Jurkat, Clone E6-1 (cell line): ENCODE results near the gene ELMO2. TPM values are rescaled to one million over a fixed set of nuclear protein-coding genes. Genes with fewer than 3 reads are reported as not detected.
A peak's percentile ranks its signal among the peaks of the same experiment; 100 is the strongest.

Source experiments
- DNase-seq: peaks from one replicate; pipeline ENCODE4 v3.0.0-alpha.2; 2011; ENCODE audit warnings: low read depth, low spot score
- H3K4me3 ChIP-seq: 2 replicates; pipeline ENCODE4 v1.5.1; 2011; ENCODE audit warnings: mild to moderate bottlenecking, low read length, control low read depth, moderate library complexity
- polyA plus RNA-seq: library from polyadenylated mRNA; unstranded; fragments of >200 nt; gene quantifications from one replicate; pipeline ENCODE4 v1.2.1, GENCODE V29; 2012; ENCODE audit warnings: missing spikeins; ENCODE audit not compliant: insufficient read length, insufficient read depth

ELMO2 gene, protein sequence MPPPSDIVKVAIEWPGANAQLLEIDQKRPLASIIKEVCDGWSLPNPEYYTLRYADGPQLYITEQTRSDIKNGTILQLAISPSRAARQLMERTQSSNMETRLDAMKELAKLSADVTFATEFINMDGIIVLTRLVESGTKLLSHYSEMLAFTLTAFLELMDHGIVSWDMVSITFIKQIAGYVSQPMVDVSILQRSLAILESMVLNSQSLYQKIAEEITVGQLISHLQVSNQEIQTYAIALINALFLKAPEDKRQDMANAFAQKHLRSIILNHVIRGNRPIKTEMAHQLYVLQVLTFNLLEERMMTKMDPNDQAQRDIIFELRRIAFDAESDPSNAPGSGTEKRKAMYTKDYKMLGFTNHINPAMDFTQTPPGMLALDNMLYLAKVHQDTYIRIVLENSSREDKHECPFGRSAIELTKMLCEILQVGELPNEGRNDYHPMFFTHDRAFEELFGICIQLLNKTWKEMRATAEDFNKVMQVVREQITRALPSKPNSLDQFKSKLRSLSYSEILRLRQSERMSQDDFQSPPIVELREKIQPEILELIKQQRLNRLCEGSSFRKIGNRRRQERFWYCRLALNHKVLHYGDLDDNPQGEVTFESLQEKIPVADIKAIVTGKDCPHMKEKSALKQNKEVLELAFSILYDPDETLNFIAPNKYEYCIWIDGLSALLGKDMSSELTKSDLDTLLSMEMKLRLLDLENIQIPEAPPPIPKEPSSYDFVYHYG
- 43.7 TPM for polyA plus RNA-seq

DNA sequence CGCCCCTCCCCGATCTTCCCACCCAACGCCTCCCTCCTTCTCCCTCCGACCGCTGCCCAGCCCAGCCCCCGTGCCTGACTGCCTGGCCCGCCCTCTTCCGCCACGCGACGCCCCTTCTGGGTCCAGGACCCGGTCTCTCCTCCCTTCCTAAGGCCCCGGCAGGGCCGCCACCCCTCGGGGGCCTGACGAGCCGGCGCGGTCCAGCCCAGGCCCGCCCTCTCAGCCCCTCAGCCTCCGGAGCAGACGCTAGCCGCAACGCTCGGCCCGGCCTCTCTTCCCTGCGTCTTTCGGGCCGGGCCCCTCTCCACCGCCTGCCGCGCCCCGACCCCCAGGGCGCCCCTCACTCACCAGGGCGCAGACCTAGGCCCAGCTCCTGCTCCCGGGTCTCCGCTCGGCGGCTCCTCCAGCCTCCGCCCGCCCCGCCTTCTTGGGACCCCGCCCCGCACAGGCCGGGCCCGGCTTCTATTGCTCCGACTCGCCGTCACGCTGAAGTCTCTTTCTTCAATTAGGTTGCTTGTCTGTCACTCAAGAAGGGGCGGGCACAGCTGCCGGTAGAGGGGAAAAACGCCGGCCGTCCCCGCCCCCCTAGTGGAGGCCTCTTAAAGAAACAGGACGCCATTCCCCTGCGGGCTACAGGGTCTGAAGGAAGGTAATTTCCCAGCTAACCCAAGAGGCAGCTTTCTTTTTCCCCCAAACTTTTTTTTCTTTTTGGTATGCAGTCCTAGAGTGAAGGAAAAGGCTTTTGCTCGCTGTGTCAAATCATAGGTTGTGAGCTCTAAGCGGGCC is at the start of gene ELMO2:
Gene ELMO2 (minus strand): TSS at position 416 of the 786 bp plus-strand sequence. CDS start 12,133 bp downstream, outside the sequence.
- peak within 1 kb of the TSS; percentile 75 for H3K4me3 ChIP-seq
- peak; percentile 94 for DNase-seq

DNA sequence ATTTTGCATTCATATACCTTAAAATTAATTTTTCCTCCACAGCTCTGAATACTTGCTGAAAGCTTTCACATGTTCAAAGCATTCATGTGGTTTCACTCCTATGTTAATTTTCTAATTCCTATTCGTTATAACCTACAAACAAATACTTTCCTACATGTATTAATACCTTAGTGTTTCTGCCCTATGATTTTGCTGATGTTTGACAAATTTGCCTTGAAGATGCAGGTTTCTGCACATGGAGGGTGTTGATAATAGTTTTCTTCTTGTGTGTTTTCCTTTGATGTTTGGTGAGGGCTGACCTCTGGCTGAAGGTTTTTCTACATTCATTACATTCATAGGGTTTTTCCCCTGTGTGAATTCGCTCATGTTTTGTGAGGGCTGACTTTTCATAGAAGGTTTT is 49.3 kb upstream of the ELMO2 start:
- DNase-seq = no peak
- no peak overlapping the region for H3K4me3 ChIP-seq

DNA sequence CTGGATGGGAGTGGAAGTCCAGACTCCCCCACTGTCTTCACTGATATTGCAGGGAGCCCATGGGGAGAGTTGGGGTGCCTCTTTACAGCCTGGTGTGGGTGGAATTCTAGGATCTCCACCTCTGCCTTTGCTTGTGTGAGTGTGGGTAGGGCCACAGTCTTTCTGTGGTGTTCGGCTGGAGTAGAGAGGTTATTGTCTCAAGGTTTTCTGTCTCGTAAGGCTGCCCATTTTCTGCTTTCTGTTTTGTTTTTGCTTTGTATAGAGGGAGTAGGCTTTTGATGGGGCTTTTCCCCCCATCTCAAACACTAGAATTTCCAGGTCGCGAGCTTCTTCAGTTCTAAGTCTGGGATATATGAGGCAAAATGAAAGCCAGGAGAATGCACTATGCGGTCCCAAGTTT is 40.4 kb upstream of the ELMO2 start:
- DNase-seq = no peak

DNA sequence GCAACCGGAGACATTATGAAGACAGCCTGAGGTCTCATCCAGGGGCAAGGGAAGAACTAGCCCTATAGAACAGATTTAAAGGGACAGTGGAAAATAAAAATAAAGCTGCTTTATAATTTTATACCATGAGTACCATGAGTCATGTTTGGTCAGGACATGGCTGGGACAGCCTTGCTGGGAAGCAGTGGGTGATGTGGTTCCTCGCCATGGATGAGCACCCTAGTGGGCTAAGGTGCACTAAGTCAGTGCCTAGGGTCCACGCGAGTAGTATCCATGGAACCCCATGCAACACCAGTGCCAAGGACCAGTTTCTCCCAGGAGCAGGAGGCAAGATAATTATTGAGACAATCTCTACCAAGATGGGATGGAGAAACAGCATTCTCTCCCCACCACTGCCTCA is 33.4 kb upstream of the ELMO2 start:
- DNase-seq = no peak
- H3K4me3 ChIP-seq = no peak overlapping the region

More for the DNA sequence above, 40.4 kb upstream of the ELMO2 start:
- no peak overlapping the region for H3K4me3 ChIP-seq

DNA sequence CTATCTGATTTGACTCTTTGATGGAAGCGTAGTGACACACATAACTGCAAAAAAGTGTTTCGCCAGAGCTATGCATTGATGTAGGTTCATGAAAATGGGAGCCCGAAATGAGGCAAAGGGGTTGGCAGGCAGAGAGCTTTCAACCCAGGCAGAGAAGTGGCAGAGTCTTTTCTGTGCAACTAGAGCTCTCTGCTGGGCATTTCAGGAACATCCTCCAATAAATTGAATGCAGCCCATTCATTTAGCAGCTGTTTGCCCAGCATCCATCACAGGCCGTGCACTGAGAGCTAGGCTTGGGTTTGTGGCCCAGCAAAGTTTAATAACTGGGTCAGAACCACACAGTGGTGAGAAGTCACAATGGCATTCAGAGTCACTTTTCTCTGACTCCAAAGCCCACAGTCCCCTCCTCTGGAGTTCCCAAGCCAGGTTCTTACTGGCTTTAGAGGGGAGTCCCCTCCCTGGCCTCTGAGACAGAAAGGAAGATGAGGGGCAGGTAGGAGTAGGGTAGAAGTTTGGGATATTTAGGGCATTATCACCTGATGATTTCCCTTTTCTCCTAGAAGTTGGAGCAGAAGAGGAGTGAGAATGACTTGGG is 31.8 kb upstream of the ELMO2 start:
- no peak overlapping the region for H3K4me3 ChIP-seq
- DNase-seq = peak; percentile 36

DNA sequence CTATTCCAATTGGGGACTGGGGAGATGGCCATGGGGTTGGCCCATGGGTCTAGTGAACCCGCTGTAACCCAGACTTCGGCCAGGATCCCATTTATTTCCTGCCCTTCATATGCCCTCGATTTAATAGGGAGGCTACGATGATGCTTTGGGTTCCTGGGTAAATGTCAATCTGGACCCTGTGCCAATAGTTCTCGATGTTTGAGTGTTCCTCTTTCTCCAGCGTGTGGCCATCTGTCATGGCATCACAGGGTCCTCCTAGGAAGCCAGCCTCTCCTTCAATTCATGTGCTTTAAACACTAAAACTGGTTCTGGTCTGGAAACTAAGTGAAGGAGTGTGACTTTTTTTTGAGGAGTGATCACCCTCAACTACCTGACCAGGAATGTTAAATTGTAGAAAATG is 28.7 kb upstream of the ELMO2 start:
- no peak for DNase-seq
- no peak overlapping the region for H3K4me3 ChIP-seq

DNA sequence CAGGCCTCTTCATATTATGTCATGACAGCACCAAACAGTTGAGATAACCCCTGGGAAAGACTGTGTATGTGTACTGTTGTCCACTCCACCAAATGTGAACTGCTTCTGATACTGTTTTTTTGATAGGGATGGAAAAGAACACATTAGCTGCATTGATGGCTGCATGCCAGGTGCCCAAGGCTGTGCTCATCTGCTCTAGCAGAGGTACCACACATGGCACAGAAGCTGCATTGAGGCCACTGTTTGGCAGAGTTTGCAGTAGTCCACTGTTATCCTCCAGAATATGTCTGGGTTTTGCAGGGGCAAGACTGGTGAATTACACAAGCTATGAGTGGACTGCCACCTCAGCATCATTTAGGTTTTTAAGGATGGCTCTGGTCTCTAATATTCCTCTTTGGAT is 28.2 kb upstream of the ELMO2 start:
- DNase-seq = no peak
- no peak overlapping the region for H3K4me3 ChIP-seq

DNA sequence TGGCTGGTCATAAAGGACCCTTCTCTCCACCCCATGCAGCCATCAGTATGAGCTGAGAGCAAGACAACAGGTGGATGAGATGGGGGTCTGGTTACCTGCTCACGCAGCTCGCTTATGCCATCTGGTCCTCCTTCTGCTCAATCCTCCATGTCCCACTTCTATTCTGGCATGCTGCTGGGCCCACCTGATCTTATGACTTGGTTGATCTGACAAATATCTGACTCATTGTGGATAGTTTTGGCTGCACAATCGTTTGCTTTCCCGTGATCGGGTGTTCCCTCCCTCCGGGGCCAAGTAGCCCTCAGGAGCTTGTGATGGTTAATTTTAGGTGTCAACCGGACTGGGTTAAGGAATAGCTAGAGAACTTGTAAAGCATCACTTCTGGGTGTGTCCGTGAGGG is 26.6 kb upstream of the ELMO2 start:
- no peak for DNase-seq
- no peak overlapping the region for H3K4me3 ChIP-seq

DNA sequence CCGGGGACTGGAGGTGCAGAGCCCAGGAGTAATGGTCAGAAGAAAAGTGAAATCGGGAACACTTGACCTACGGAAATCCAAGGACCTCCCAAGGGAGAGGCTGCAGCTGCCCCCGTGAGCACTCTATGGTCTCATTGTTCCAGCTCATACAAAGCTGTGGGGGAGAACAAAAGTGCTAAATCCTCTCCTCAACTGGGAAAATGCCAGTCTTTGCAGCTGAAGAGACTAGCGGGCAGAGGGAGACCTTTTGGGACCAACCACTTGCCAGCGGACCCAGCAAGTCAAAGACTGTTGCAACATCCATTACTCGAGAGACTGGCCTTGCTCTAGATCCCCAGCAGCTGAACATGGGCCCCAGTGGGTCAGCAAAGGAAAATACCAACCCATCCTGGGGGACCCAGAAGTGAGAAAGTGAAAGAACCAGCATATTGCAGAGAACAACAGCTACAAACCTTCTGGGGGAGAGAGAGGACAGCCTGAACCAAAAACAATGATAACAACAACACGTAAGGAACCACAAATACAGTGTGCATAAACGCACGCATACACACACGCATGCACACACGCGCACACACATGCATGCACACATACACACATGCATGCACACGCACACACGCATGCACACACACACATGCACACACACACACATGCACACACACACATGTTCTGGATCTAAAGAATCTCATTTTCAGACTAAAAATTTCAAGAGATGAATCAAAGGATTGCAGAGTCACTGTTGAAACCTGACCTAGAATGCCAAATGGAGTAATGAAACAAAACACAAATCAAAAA is 24.7 kb upstream of the ELMO2 start:
- no peak for DNase-seq
- no peak overlapping the region for H3K4me3 ChIP-seq

DNA sequence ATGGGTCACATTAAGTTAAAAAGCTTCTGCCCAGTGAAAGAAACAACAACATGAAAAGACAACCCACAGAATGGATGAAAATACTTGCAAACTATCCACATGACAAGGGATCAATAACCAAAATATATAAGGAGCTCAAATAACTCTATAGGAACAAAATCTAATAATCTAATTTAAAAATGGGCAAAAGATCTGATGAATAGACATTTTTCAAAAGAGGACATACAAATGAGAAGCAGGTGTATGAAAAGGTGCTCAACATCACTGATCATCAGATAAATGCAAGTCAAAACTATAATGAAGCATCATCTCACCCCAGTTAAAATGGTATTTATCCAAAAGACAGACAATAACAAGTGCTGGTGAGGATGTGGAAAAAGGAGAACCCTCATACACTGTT is 21.0 kb upstream of the ELMO2 start:
- H3K4me3 ChIP-seq = no peak overlapping the region
- no peak for DNase-seq

DNA sequence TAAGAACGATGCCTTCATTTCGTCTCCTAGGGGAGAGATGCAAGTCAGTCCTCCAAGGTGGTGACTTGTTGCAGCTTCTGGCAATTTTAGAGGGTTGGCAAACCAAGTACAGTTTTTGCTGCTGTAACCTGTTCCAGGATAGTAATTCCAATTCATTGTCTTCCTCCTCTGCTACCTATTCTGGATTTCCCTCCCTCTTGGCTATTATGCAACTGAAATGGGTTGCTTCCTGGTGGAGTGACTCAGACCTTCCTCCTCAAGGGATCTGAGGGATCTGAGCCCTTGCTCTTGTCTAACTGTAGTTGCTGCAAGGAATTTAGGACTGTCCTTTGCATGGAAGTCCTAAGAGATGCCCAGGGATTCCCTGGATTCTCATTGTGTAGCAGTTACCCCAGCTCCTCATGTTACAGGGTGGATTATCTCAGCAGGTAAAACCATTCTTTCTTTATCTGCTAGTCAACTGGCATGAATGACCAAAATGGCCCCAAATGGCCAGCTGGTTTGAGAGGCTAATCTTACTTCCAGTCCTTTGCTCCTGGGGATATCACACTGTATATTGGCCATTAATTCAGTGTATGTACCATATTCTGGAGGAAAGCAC is 17.6 kb upstream of the ELMO2 start:
- no peak for DNase-seq
- H3K4me3 ChIP-seq = no peak overlapping the region

DNA sequence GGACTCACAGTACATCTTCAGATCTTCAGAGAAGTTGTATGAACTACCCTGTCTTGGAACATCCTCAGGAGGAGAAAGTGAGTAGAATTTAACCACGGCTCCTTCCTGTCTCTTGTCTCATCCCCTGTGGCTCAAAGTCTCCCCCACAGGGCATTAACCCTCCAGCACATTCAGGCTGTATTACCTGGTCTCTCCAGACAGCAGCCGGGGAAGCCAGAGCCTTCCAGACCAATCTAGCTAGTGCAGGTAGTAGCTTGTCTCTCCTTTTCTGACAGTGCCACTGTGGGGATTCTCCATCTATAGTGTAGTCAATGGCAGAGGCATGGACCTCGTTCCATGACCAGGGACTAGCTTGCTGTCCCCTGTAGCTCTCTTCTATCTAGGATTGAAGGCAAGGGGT is 16.9 kb upstream of the ELMO2 start:
- DNase-seq = peak; percentile 14
- no peak overlapping the region for H3K4me3 ChIP-seq

DNA sequence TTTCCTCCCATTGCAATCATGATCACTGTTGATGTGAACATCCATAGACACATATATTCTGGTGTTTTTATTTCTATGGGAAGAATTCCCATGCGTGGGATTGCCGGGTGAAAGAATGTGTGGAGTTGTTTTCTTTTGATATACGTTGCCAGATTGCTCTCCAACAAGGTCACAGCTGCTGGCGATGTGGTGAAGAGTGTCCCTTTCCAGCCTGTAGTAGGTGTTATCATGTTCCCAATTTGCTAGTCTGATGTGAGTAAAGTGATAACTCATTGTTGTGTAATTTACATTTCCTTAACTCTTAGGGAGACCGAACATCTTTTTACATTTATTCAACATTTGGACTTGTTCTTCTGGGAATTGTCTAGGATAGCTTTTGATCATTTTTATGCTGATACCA is 14.5 kb upstream of the ELMO2 start:
- DNase-seq = no peak
- no peak overlapping the region for H3K4me3 ChIP-seq

DNA sequence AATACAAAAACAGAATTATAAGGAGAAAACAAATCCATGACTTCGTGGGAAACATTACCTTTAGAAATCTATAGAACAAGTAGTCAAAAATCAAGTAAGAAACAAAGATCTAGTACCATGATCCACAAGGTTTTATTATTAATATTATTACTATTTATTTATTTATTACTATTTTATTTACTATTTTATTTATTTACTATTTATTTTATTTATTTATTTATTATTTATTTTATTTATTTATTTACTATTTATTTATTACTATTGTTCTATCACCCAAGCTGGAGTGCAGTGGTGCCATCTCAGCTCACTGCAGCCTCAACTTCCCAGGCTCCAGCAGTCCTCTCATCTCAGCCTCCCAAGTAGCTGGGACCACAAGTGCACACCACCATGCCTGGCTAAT is 13.5 kb upstream of the ELMO2 start:
- no peak for DNase-seq
- no peak overlapping the region for H3K4me3 ChIP-seq

DNA sequence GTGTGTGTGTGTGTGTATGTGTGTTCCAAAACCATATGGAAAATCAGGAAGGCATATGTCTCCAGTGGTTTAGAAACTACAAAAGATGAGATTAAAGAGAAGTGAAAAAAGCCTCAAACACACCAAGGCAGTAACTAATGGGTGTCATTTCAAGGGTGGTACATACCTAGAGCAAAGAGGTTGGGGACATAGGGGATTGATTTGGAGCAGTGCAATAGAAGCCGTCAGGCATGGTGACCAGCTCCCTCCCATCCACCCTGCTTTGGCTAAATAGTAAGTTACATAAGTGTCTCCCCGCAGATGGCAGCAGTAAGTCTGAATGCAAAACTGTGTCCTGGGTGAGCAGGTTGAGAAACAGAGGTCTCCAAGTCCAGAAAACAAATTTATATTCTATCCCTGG is 10.4 kb upstream of the ELMO2 start:
- H3K4me3 ChIP-seq = no peak overlapping the region
- no peak for DNase-seq

DNA sequence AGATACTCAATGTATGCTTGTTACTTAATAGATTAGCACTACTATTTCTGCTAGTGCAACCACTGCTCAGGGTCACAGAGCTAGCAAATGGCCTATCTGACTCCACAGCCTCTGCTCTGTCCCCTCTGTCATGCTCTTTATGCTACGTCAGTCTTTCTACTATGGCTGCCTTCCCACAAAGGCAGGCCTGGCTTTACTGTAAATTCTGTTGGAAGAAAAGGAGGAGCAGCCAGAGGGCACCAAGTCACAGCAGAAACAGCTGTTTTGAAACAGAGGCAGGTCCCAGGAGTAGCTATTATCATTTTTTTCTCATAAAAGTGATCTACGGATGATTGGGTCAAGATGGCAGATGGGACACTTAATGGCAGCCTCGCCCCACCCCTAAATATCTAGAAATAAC is 10.0 kb upstream of the ELMO2 start:
- DNase-seq = no peak
- no peak overlapping the region for H3K4me3 ChIP-seq

DNA sequence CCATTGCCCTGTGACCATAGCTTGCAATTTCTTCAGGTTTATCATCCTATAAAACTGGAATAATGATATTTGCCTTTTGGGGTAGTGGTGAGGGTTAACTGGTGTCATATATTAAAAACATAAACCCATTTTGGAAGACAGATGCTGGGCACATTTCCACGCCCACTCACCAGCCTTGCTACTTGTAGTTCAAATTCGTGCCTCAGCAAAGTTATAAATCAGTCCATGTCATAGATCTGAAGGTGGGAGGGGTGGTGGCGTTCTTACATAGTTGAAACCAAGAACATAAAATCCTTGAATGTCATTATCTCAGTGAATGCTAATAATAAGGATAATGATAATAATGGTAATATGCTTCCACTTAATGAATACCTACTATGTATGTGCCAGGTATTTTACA is 9.4 kb upstream of the ELMO2 start:
- no peak for DNase-seq
- H3K4me3 ChIP-seq = no peak overlapping the region

DNA sequence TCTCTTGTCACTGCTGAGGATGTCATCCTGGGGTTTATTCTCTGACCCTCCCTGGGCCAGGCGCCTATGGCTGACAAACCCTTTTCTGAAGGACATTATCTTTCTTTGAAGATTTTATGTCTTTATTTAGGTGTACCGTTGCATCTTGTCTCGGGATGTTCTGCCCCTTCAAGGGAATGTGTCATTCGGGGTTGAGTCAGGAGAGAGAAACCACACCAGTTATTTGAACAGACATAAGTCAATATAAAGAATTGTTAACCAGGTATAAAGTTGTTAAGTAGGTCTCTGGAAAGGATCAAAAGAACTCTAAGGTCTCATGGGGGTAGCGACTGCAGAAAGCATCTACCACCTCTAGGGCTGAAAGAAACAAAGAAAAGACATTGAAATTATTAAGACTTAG is 8.2 kb upstream of the ELMO2 start:
- DNase-seq = no peak
- no peak overlapping the region for H3K4me3 ChIP-seq
